ENCODE data around the gene PRICKLE2.

PRICKLE2 gene

GRCh38 chr3:64224826-64225610, at the start of gene PRICKLE2:
Gene PRICKLE2, minus strand, starts transcription at chr3:64225466. Its CDS starts 26,539 bp downstream, at chr3:64198927.
- Histone ChIP-seq H3K27me3 (replicated peaks; ENCODE audit: control insufficient read depth, insufficient read depth, low read length) (no peaks in the 10 kb centered on the region), H3K9me3 (ENCODE audit: control insufficient read depth, low read length) (no peaks in the 10 kb centered on the region), H3K9ac (ENCODE audit: low read length) (peak within 1 kb of the TSS; percentile 78), H3K4me3 (ENCODE audit: low read length) (peak within 1 kb of the TSS; percentile 79), H3K36me3 (ENCODE audit: control insufficient read depth, insufficient read depth, low read length, severe bottlenecking) (no peaks in the 10 kb centered on the region), H3K4me1 (ENCODE audit: control insufficient read depth, insufficient read depth, low read length) (peaks cover 68% of the 10 kb centered on the region)
- DNase-seq (ENCODE audit: low read depth), result peak; percentile 92

GRCh38 chr3:64272842-64273241, 47.6 kb upstream of the PRICKLE2 start:
- H3K9me3 ChIP-seq (ENCODE audit: control insufficient read depth, low read length), result no peaks in the 10 kb centered on the region
- no peak overlapping the region for H3K9ac ChIP-seq (ENCODE audit: low read length)
- no peaks in the 10 kb centered on the region for H3K27me3 ChIP-seq (replicated peaks; ENCODE audit: control insufficient read depth, insufficient read depth, low read length)
- no peak overlapping the region for H3K4me3 ChIP-seq (ENCODE audit: low read length)
- peaks cover 10% of the 10 kb centered on the region for H3K4me1 ChIP-seq (ENCODE audit: control insufficient read depth, insufficient read depth, low read length)
- H3K36me3 ChIP-seq (ENCODE audit: control insufficient read depth, insufficient read depth, low read length, severe bottlenecking), result no peaks in the 10 kb centered on the region
- no peak for DNase-seq (ENCODE audit: low read depth)

GRCh38 chr3:64272271-64272670, 47.0 kb upstream of the PRICKLE2 start:
- no peaks in the 10 kb centered on the region for H3K27me3 ChIP-seq (replicated peaks; ENCODE audit: control insufficient read depth, insufficient read depth, low read length)
- no peak for DNase-seq (ENCODE audit: low read depth)
- no peaks in the 10 kb centered on the region for H3K9me3 ChIP-seq (ENCODE audit: control insufficient read depth, low read length)
- no peaks in the 10 kb centered on the region for H3K36me3 ChIP-seq (ENCODE audit: control insufficient read depth, insufficient read depth, low read length, severe bottlenecking)
- H3K4me3 ChIP-seq (ENCODE audit: low read length), result no peak overlapping the region
- no peak overlapping the region for H3K9ac ChIP-seq (ENCODE audit: low read length)
- peaks cover 10% of the 10 kb centered on the region for H3K4me1 ChIP-seq (ENCODE audit: control insufficient read depth, insufficient read depth, low read length)

GRCh38 chr3:64271631-64272030, 46.4 kb upstream of the PRICKLE2 start:
- no peak overlapping the region for H3K9ac ChIP-seq (ENCODE audit: low read length)
- H3K4me3 ChIP-seq (ENCODE audit: low read length), result no peak overlapping the region
- H3K36me3 ChIP-seq (ENCODE audit: control insufficient read depth, insufficient read depth, low read length, severe bottlenecking), result no peaks in the 10 kb centered on the region
- no peaks in the 10 kb centered on the region for H3K9me3 ChIP-seq (ENCODE audit: control insufficient read depth, low read length)
- peaks cover 10% of the 10 kb centered on the region for H3K4me1 ChIP-seq (ENCODE audit: control insufficient read depth, insufficient read depth, low read length)
- no peaks in the 10 kb centered on the region for H3K27me3 ChIP-seq (replicated peaks; ENCODE audit: control insufficient read depth, insufficient read depth, low read length)
- DNase-seq (ENCODE audit: low read depth), result no peak

GRCh38 chr3:64270866-64271260, 45.6 kb upstream of the PRICKLE2 start:
- H3K9ac ChIP-seq (ENCODE audit: low read length), result no peak overlapping the region
- no peaks in the 10 kb centered on the region for H3K36me3 ChIP-seq (ENCODE audit: control insufficient read depth, insufficient read depth, low read length, severe bottlenecking)
- no peak for DNase-seq (ENCODE audit: low read depth)
- H3K27me3 ChIP-seq (replicated peaks; ENCODE audit: control insufficient read depth, insufficient read depth, low read length), result no peaks in the 10 kb centered on the region
- peaks cover 14% of the 10 kb centered on the region for H3K4me1 ChIP-seq (ENCODE audit: control insufficient read depth, insufficient read depth, low read length)
- H3K4me3 ChIP-seq (ENCODE audit: low read length), result no peak overlapping the region
- no peaks in the 10 kb centered on the region for H3K9me3 ChIP-seq (ENCODE audit: control insufficient read depth, low read length)

- peaks cover 20% of the 10 kb centered on the region for H3K4me1 ChIP-seq (ENCODE audit: control insufficient read depth, insufficient read depth, low read length)
- no peaks in the 10 kb centered on the region for H3K27me3 ChIP-seq (replicated peaks; ENCODE audit: control insufficient read depth, insufficient read depth, low read length)
- no peak overlapping the region for H3K9ac ChIP-seq (ENCODE audit: low read length)
- DNase-seq (ENCODE audit: low read depth), result no peak
- H3K9me3 ChIP-seq (ENCODE audit: control insufficient read depth, low read length), result no peaks in the 10 kb centered on the region
- no peaks in the 10 kb centered on the region for H3K36me3 ChIP-seq (ENCODE audit: control insufficient read depth, insufficient read depth, low read length, severe bottlenecking)
- H3K4me3 ChIP-seq (ENCODE audit: low read length), result no peak overlapping the region
Measured at GRCh38 chr3:64270142-64270865, 45.0 kb upstream of the PRICKLE2 start.

- Histone ChIP-seq H3K4me1 (ENCODE audit: control insufficient read depth, insufficient read depth, low read length) (peaks cover 33% of the 10 kb centered on the region), H3K27me3 (replicated peaks; ENCODE audit: control insufficient read depth, insufficient read depth, low read length) (no peaks in the 10 kb centered on the region), H3K9ac (ENCODE audit: low read length) (no peak overlapping the region), H3K36me3 (ENCODE audit: control insufficient read depth, insufficient read depth, low read length, severe bottlenecking) (no peaks in the 10 kb centered on the region), H3K9me3 (ENCODE audit: control insufficient read depth, low read length) (no peaks in the 10 kb centered on the region), H3K4me3 (ENCODE audit: low read length) (no peak overlapping the region)
- no peak for DNase-seq (ENCODE audit: low read depth)
Measured at GRCh38 chr3:64268926-64269325, 43.7 kb upstream of the PRICKLE2 start.

- Histone ChIP-seq H3K36me3 (ENCODE audit: control insufficient read depth, insufficient read depth, low read length, severe bottlenecking) (peaks cover 4% of the 10 kb centered on the region), H3K4me3 (ENCODE audit: low read length) (peak overlapping the region; percentile 96), H3K9ac (ENCODE audit: low read length) (peak overlapping the region; percentile 96), H3K4me1 (ENCODE audit: control insufficient read depth, insufficient read depth, low read length) (peaks cover 42% of the 10 kb centered on the region), H3K27me3 (replicated peaks; ENCODE audit: control insufficient read depth, insufficient read depth, low read length) (no peaks in the 10 kb centered on the region), H3K9me3 (ENCODE audit: control insufficient read depth, low read length) (no peaks in the 10 kb centered on the region)
- DNase-seq (ENCODE audit: low read depth), result peak; percentile 87
Measured at GRCh38 chr3:64267721-64268604, 42.7 kb upstream of the PRICKLE2 start.

GRCh38 chr3:64266983-64267382, 41.7 kb upstream of the PRICKLE2 start:
- Histone ChIP-seq H3K4me3 (ENCODE audit: low read length) (peak overlapping the region; percentile 96), H3K4me1 (ENCODE audit: control insufficient read depth, insufficient read depth, low read length) (peaks cover 40% of the 10 kb centered on the region), H3K9ac (ENCODE audit: low read length) (peak overlapping the region; percentile 96), H3K9me3 (ENCODE audit: control insufficient read depth, low read length) (no peaks in the 10 kb centered on the region), H3K27me3 (replicated peaks; ENCODE audit: control insufficient read depth, insufficient read depth, low read length) (no peaks in the 10 kb centered on the region), H3K36me3 (ENCODE audit: control insufficient read depth, insufficient read depth, low read length, severe bottlenecking) (peaks cover 12% of the 10 kb centered on the region)
- DNase-seq (ENCODE audit: low read depth), result no peak

- Histone ChIP-seq H3K9ac (ENCODE audit: low read length) (peak overlapping the region; percentile 96), H3K4me3 (ENCODE audit: low read length) (peak overlapping the region; percentile 96), H3K9me3 (ENCODE audit: control insufficient read depth, low read length) (no peaks in the 10 kb centered on the region), H3K27me3 (replicated peaks; ENCODE audit: control insufficient read depth, insufficient read depth, low read length) (no peaks in the 10 kb centered on the region), H3K36me3 (ENCODE audit: control insufficient read depth, insufficient read depth, low read length, severe bottlenecking) (peaks cover 18% of the 10 kb centered on the region), H3K4me1 (ENCODE audit: control insufficient read depth, insufficient read depth, low read length) (peaks cover 43% of the 10 kb centered on the region)
- peak; percentile 84 for DNase-seq (ENCODE audit: low read depth)
Measured at GRCh38 chr3:64266065-64266931, 41.0 kb upstream of the PRICKLE2 start.
